Measurements from ENCODE around the gene DZIP3.

The DZIP3 gene

GRCh38 chr3:108705045-108705444 is 115.5 kb downstream of the DZIP3 start:
- no peak for DNase-seq (ENCODE audit: low read depth)

DNA sequence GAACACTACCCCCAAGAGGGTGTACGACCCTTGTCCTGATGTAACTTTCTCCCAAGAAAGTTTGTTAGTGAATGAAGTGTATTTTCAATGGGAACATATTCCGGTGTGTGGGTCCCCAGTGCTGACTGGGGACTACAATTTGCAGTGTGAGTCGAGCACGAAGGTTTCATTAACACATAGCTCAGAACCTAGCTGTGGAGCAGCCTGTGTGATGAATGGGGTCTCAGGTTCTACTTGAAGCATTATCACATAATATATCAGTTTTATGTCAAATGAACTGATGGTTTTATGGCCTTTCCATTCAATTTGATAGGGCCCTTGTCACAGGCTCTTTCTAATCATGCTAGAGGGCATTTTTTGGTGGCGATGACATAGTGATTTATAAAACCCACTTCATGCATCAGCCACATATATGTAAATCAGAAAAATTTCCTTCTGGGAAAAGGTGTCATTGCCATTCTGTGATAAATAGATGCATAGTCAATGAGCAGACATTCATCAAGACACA is 123.5 kb downstream of the DZIP3 start:
- DNase-seq (ENCODE audit: low read depth), result no peak

DNA sequence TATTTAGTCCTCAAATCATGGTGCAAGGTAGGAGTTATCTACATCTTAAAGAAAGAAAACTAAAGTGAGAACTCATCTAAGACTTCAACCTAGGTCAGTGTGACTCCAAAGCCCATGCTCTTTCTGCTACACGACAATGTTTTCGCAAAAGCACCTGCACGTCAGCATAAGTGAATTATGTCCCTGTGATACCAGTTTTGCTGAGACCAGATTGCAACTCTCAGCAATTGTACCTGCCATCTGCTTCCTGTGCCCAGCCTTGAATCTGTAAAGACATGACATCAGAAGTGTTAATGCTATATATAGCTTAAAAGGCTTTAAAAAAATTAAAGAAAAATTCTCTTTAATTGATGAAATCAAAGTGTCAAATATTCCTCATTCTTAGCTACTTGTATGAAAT is 124.3 kb downstream of the DZIP3 start:
- DNase-seq (ENCODE audit: low read depth), result no peak

- no peak for DNase-seq (ENCODE audit: low read depth)
These were observed 128.9 kb downstream of the DZIP3 start for GRCh38 chr3:108718454-108718853.

DNA sequence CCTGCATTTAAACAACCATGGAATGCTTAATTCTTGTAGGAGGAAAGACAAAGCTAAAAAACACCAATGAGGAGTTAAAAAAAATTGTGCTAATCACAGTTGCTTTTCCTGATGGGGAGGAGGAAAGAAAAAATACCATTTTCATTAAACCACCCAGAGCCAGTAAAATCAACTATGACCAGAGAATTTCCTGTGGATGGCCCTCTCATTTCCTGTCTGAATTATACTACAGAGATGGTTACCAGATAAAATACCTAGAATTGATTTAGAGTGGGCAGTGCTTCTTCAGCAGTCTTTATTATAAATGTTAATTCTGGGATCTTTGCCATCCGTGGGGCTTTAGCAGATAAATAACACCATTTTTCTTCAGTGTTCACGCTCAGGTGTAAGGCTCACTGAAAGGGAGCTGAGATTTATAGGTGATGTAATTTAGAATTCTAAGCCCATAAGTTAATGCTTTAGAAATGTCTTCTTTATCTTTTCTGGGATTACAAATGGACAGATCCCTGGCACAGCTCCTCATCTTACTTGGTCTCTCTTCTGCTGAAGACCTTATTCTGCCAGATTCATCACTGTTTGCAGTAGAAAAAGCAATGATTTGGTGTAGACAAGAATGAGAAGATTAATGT is 129.8 kb downstream of the DZIP3 start:
- no peak for DNase-seq (ENCODE audit: low read depth)

DNA sequence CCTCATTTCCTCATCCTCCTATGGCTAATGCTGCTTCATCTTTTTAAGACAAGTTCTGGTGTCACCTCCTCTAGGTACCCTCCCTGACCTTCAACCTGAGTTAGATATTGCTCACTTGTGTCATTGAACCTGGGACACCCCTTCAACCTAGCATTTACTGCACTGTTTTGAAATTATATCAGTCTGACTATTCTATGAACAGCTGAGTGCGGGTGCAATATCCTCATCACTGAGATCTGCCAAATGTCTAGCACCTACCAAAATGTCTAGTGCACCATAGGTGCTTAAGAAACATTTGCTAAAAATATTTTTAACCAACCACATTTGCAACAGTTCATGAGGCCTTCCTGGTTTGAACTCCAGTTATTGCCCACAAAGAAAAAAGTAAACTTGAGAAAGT is 133.2 kb downstream of the DZIP3 start:
- DNase-seq (ENCODE audit: low read depth), result no peak

DNA sequence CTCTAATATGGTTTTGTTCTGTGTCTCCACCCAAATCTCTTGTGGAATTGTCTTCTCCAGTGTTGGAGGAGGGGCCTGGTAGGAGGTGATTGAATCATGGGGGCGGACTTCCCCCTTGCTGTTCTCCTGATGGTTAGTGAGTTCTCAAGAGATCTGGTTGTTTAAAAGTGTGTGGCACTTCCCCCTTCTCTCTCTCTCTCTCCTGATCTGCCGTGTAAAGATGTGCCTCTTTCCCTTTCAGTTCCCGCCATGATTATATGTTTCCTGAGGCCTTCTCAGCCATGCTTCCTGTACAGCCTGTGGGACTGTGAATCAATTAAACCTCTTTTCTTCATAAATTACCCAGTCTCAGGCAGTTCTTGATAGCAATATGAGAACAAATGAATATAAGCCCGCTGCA is 134.6 kb downstream of the DZIP3 start:
- DNase-seq (ENCODE audit: low read depth), result no peak

GRCh38 chr3:108728105-108728504 is 138.6 kb downstream of the DZIP3 start:
- no peak for DNase-seq (ENCODE audit: low read depth)

- no peak for DNase-seq (ENCODE audit: low read depth)
These were observed 139.4 kb downstream of the DZIP3 start for GRCh38 chr3:108728934-108729333.

- no peak for DNase-seq (ENCODE audit: low read depth)
These were observed 147.3 kb downstream of the DZIP3 start for GRCh38 chr3:108736821-108737220.

- no peak for DNase-seq (ENCODE audit: low read depth)
These were observed 153.4 kb downstream of the DZIP3 start for GRCh38 chr3:108742929-108743328.
